HepG2 (cell line): ENCODE measurements around the gene NKD1. TPM values are rescaled to one million over a fixed set of nuclear protein-coding genes. Genes with fewer than 3 reads are reported as not detected.

Source experiments
- ATAC-seq: fragments of 200-7000 bp; cut with Tn5 transposase; 3 replicates; pipeline ENCODE4 v1.9.1; 2020; ENCODE audit warnings: mild to moderate bottlenecking, moderate library complexity
- BruUV-seq: library from RNA; stranded (reverse); fragments of 400-500 nt; replicated peaks from 2 replicates; lab custom pipeline; 2021; lab: Mats Ljungman, UMichigan
- CTCF ChIA-PET: fragments of 300-600 bp; formaldehyde crosslinking; extraction: SDS; loops from one replicate; lab custom pipeline; 2021; ENCODE audit warnings: low total read pairs, inconsistent platforms, low intra/inter-chr PET ratio; lab: Yijun Ruan, JAX
- POLR2A ChIA-PET: fragments of 350-600 bp; sonication (Branson Sonifier 250); formaldehyde crosslinking; loops from one replicate; lab custom pipeline; 2020; ENCODE audit warnings: antibody characterized with exemption, inconsistent platforms; lab: Yijun Ruan, JAX
- DNase-seq: peaks from one replicate; pipeline ENCODE4 v3.0.0-alpha.2; 2015; ENCODE audit warnings: low spot score
- FAIRE-seq: peaks from 3 replicates; lab custom pipeline; 2011; peaks lifted over from hg19 to GRCh38; lab: Jason Lieb, UNC
- H2AFZ ChIP-seq: one replicate; pipeline ENCODE4 v1.6.1; 2011; ENCODE audit warnings: low read length, inconsistent platforms
- H3K27ac ChIP-seq: fragments of 300-600 bp; 3 replicates; pipeline ENCODE4 v1.8.0; 2011; ENCODE audit warnings: mixed run types, mild to moderate bottlenecking, mixed read lengths, low read length, inconsistent platforms; ENCODE audit not compliant: insufficient read depth; ENCODE audit errors: extremely low read length
- H3K27me3 ChIP-seq, 2 experiments: fragments of 200-600 bp in 1 of 2; 2 replicates in 1 of 2; 3 replicates in 1 of 2; pipeline versions ENCODE4 v1.6.0 to v1.8.0; 2011; ENCODE audit warnings: low read length in 2 of 2, mild to moderate bottlenecking in 2 of 2, moderate library complexity in 2 of 2, inconsistent platforms in 1 of 2; ENCODE audit not compliant: insufficient read depth in 2 of 2, control insufficient read depth in 1 of 2
- H3K36me3 ChIP-seq, 2 experiments: fragments of 200-600 bp in 1 of 2; replicated peaks in 1 of 2; 2 replicates in 1 of 2; 3 replicates in 1 of 2; pipeline versions ENCODE4 v1.5.1 to v1.8.0; 2011; ENCODE audit warnings: low read length in 2 of 2, inconsistent platforms in 1 of 2; ENCODE audit not compliant: insufficient read depth in 2 of 2, control insufficient read depth in 1 of 2
- H3K4me1 ChIP-seq: 2 replicates; pipeline ENCODE4 v1.5.1; 2012; ENCODE audit warnings: low read length, inconsistent platforms; ENCODE audit not compliant: insufficient read depth
- H3K4me2 ChIP-seq: 2 replicates; pipeline ENCODE4 v1.6.0; 2011; ENCODE audit warnings: low read depth, low read length, inconsistent platforms
- H3K4me3 ChIP-seq, 3 experiments: fragments of 200-600 bp in 1 of 3; sonication (generic), shearing (Covaris generic) in 1 of 3; replicated peaks in 1 of 3; 2 replicates each; pipeline ENCODE4 v1.5.1; 2011 to 2016; ENCODE audit warnings: low read length in 3 of 3, inconsistent platforms in 2 of 3, low read depth in 2 of 3, mild to moderate bottlenecking in 2 of 3, control low read depth in 1 of 3, mixed read lengths in 1 of 3; ENCODE audit not compliant: insufficient read depth in 1 of 3
- H3K79me2 ChIP-seq: one replicate; pipeline ENCODE4 v1.6.1; 2011; ENCODE audit warnings: low read length, inconsistent platforms; ENCODE audit not compliant: insufficient read depth
- H3K9ac ChIP-seq: 2 replicates; pipeline ENCODE4 v1.6.0; 2011; ENCODE audit warnings: mild to moderate bottlenecking, low read depth, low read length, inconsistent platforms; ENCODE audit not compliant: insufficient read depth
- H3K9me3 ChIP-seq: 2 replicates; pipeline ENCODE4 v1.5.1; 2012; ENCODE audit warnings: mild to moderate bottlenecking, low read length
- H4K20me1 ChIP-seq: 2 replicates; pipeline ENCODE4 v1.6.0; 2011; ENCODE audit warnings: inconsistent platforms, mild to moderate bottlenecking, low read length, moderate library complexity; ENCODE audit not compliant: insufficient read depth
- AGO2 ChIP-seq: fragments of 200-400 bp; formaldehyde crosslinking; optimal IDR thresholded peaks from 2 replicates; pipeline ENCODE3; 2017; ENCODE audit warnings: mild to moderate bottlenecking, low read depth, low read length, moderate library complexity
- CTCF ChIP-seq: sonication (generic); formaldehyde crosslinking; IDR thresholded peaks from 2 replicates; pipeline ENCODE4 v1.5.0; 2020; ENCODE audit warnings: mild to moderate bottlenecking, missing genetic modification reagents, moderate library complexity
- HNRNPH1 ChIP-seq: fragments of 200-400 bp; formaldehyde crosslinking; optimal IDR thresholded peaks from 2 replicates; pipeline ENCODE3; 2017; ENCODE audit warnings: mild to moderate bottlenecking, low read depth, low read length
- POLR2A ChIP-seq, 2 experiments: IDR thresholded peaks; 2 replicates each; pipeline ENCODE4 v1.6.1; 2011; ENCODE audit warnings: low read depth in 2 of 2, low read length in 2 of 2, mild to moderate bottlenecking in 1 of 2, moderate library complexity in 1 of 2; ENCODE audit not compliant: insufficient read depth in 1 of 2
- RBM22 ChIP-seq: fragments of 200-400 bp; formaldehyde crosslinking; optimal IDR thresholded peaks from 2 replicates; pipeline ENCODE3; 2017; ENCODE audit warnings: mild to moderate bottlenecking, low read length, moderate library complexity
- ZNF224 ChIP-seq: sonication (generic); formaldehyde crosslinking; IDR thresholded peaks from 2 replicates; pipeline ENCODE4 v1.5.0; 2020; ENCODE audit warnings: mild to moderate bottlenecking, missing genetic modification reagents
- ZNF891 ChIP-seq: sonication (generic); formaldehyde crosslinking; IDR thresholded peaks from 2 replicates; pipeline ENCODE4 v1.5.0; 2020; ENCODE audit warnings: mild to moderate bottlenecking, missing genetic modification reagents
- WGBS: methylation state at CpG from one replicate; pipeline ENCODE4 v1.1.6; 2017; ENCODE audit warnings: low lambda C conversion rate; 5-methylcytosine and 5-hydroxymethylcytosine counted together
- in situ Hi-C: cut with HindIII; loops from 2 replicates; pipeline ENCODE4 v1.10.0; 2017; ENCODE audit warnings: low pct_unique_long_range_greater_than_20kb; ENCODE audit not compliant: extremely low pct_ligation_motif_present
- intact Hi-C: fragments of 100-400 bp; cut with micrococcal nuclease; formaldehyde crosslinking; loops from one replicate; pipeline ENCODE4 v1.10.0; 2022; ENCODE audit not compliant: unreplicated experiment
- polyA plus RNA-seq, 8 experiments: library from polyadenylated mRNA; depleted of rRNA in 3 of 8; stranded (reverse) in 7 of 8; unstranded in 1 of 8; fragments of >200 nt; fragmentation: Illumina TruSeq in 4 of 8; extraction: Trizol in 4 of 8; gene quantifications; 2 replicates each; pipeline versions ENCODE4 v1.2.1 to v1.2.3, GENCODE V29; 2011 to 2016; ENCODE audit warnings: low read depth in 4 of 8, missing spikeins in 1 of 8, mixed read lengths in 1 of 8; ENCODE audit not compliant: insufficient read depth in 1 of 8
- total RNA-seq, 5 experiments: library from RNA; depleted of rRNA; stranded (reverse); fragments of >200 nt; fragmentation: Illumina TruSeq; extraction: Trizol; gene quantifications; 2 replicates each; pipeline ENCODE4 v1.2.3, GENCODE V29; 2016; ENCODE audit warnings: low read depth in 1 of 5
- TF ChIP-seq, protein P1 (sequence below): sonication (generic); formaldehyde crosslinking; IDR thresholded peaks from 2 replicates; pipeline ENCODE4 v1.8.0; 2022; ENCODE audit warnings: missing genetic modification reagents, low read depth, mild to moderate bottlenecking, borderline replicate concordance

Gene NKD1
- total and polyA plus RNA-seq, 2 of the 13 experiments (the other 11 are each of a cell fraction or from before 2014, with no cell fraction given): 70.4 to 121 TPM

DNA sequence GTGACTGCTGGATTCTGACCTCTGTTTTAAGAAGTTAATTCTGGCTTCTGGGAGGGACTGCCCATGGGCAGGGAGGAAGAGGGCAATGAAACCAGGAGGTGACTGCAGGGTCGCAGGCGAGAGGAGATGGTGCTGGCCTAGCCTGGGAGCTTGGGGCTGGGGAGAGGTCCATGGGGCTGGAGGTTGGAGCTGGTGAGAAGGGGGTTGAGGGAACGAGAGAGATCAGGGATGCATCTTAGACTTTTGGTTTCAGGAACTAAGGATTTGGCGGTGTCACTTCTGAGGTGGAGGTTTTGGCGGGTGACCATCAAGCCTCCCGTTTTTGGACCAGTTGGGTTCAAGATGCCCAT, 64.6 kb downstream of the NKD1 start:
- Histone ChIP-seq H2AFZ (no peak overlapping the region), H3K4me2 (no peak overlapping the region), H4K20me1 (peaks cover 92% of the 10 kb centered on the region), H3K79me2 (peaks cover 43% of the 10 kb centered on the region), H3K9ac (no peak overlapping the region), H3K4me1 (peaks cover 100% of the 10 kb centered on the region), H3K36me3 (peaks cover 77 to 99% of the 10 kb centered on the region in 2 experiments), H3K27me3 (no peaks in the 10 kb centered on the region), H3K4me3 (no peak overlapping the region), H3K9me3 (no peaks in the 10 kb centered on the region)
- ChIA-PET CTCF (no interaction called here), POLR2A (no interaction called here)
- FAIRE-seq: no peak
- 96% methylated on average over 6 of the region's 6 CpGs for WGBS
- intact Hi-C loops: no loop called here
- no peak for ATAC-seq
- in situ Hi-C loops: no loop called here
- DNase-seq: no peak
- peak in 1 of 2 experiments; percentile 18; a peak in 1 of 4 replicates for TF ChIP-seq POLR2A (IDR thresholded peaks at IDR 0.05; ENCODE audit: insufficient read depth in 1 of 2, low read depth in 2 of 2, low read length in 2 of 2)
- no peak for TF ChIP-seq ZNF224
- TF ChIP-seq, protein P1, sequence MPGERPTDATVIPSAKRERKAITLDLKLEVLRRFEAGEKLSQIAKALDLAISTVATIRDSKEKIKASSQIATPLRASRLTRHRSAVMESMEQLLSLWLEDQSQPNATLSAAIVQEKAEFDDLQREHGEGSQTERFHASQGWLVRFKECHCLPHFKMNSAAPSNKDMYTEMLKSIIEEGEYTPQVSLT: no peak
- TF ChIP-seq CTCF (CRISPR knock-in tag): no peak
- TF ChIP-seq RBM22: peak; percentile 97
- peak; percentile 93 for TF ChIP-seq AGO2
- peak; percentile 47 for TF ChIP-seq HNRNPH1
- 0 out of 2 replicates have a peak, but pooled peaks have one; percentile 13 for TF ChIP-seq ZNF891 (CRISPR knock-in tag)
- TF ChIP-seq, all 625 proteins: peak for 5
- H3K27ac ChIP-seq: no peak overlapping the region
- BruUV-seq: no TSS peak
